HCT116 (cell line): Measurements from ENCODE around the gene ZBTB20. TPM values are rescaled to one million over a fixed set of nuclear protein-coding genes. Genes with fewer than 3 reads are reported as not detected.

ENCODE experiments used
- ATAC-seq: fragments of 200-7000 bp; cut with Tn5 transposase; 2 replicates; pipeline ENCODE4 v1.9.1; 2020; ENCODE audit warnings: mild to moderate bottlenecking, moderate library complexity
- BruUV-seq: library from RNA; stranded (reverse); fragments of 400-500 nt; replicated peaks from 2 replicates; lab custom pipeline; 2021; lab: Mats Ljungman, UMichigan
- CTCF ChIA-PET: fragments of 300-600 bp; sonication (Branson Sonifier 250); formaldehyde crosslinking; loops from one replicate; lab custom pipeline; 2021; ENCODE audit warnings: antibody characterized with exemption; lab: Charles Lee
- POLR2A ChIA-PET: fragments of 300-600, 350-600 bp; sonication (Branson Sonifier 250); formaldehyde crosslinking; loops from one replicate; lab custom pipeline; 2021; ENCODE audit warnings: antibody characterized with exemption; lab: Charles Lee
- RAD21 ChIA-PET, 2 experiments: fragments of 300-600 bp; sonication (Branson Sonifier 250); formaldehyde crosslinking; loops; one replicate each; lab custom pipeline; 2023; ENCODE audit warnings: low total read pairs in 2 of 2; ENCODE audit not compliant: uncharacterized antibody in 2 of 2, unreplicated experiment in 2 of 2, low non-redundant PET in 1 of 2; lab: Charles Lee
- DNase-seq: peaks from one replicate; pipeline ENCODE4 v3.0.0-alpha.2; 2010; ENCODE audit warnings: low read depth, low spot score
- H2AFZ ChIP-seq: fragments of 200-600 bp; shearing (Covaris generic), sonication (generic); 2 replicates; pipeline ENCODE4 v1.6.1; 2017; ENCODE audit warnings: low read depth, mixed run types, mixed read lengths, antibody characterized with exemption, low read length; ENCODE audit not compliant: poor library complexity, severe bottlenecking
- H3K27ac ChIP-seq: 2 replicates; pipeline ENCODE4 v1.5.1; 2012; ENCODE audit warnings: low read depth, low read length
- H3K27me3 ChIP-seq: fragments of 200-600 bp; sonication (generic); 2 replicates; pipeline ENCODE4 v1.6.1; 2016; ENCODE audit warnings: mixed run types, low read length, mixed read lengths; ENCODE audit not compliant: insufficient read depth
- H3K36me3 ChIP-seq, 2 experiments: fragments of 200-500 bp in 1 of 2; fragments of 200-600 bp in 1 of 2; sonication (Bioruptor generic) in 1 of 2; sonication (generic) in 1 of 2; 2 replicates each; pipeline versions ENCODE4 v1.5.1 to v1.6.1; 2014 to 2016; ENCODE audit warnings: low read length in 2 of 2, inconsistent platforms in 1 of 2, mixed read lengths in 1 of 2, mixed run types in 1 of 2; ENCODE audit not compliant: insufficient read depth in 2 of 2, control insufficient read depth in 1 of 2
- H3K4me1 ChIP-seq, 2 experiments: fragments of 200-600 bp in 1 of 2; sonication (generic) in 1 of 2; 2 replicates each; pipeline versions ENCODE4 v1.5.1 to v1.6.1; 2012 to 2017; ENCODE audit warnings: low read length in 2 of 2, inconsistent platforms in 1 of 2, mild to moderate bottlenecking in 1 of 2, mixed read lengths in 1 of 2, mixed run types in 1 of 2, moderate library complexity in 1 of 2; ENCODE audit not compliant: insufficient read depth in 2 of 2, control insufficient read depth in 1 of 2
- H3K4me2 ChIP-seq: fragments of 200-600 bp; sonication (generic); 2 replicates; pipeline ENCODE4 v1.6.1; 2017; ENCODE audit warnings: mixed run types, low read length, mixed read lengths
- H3K4me3 ChIP-seq, 2 experiments: fragments of 200-600 bp in 1 of 2; sonication (generic) in 1 of 2; replicated peaks in 1 of 2; 2 replicates each; pipeline ENCODE4 v1.5.1; 2011 to 2016; ENCODE audit warnings: low read length in 2 of 2, control low read depth in 1 of 2, low read depth in 1 of 2, mild to moderate bottlenecking in 1 of 2, mixed read lengths in 1 of 2, mixed run types in 1 of 2
- H3K79me2 ChIP-seq: fragments of 200-600 bp; sonication (generic); 2 replicates; pipeline ENCODE4 v1.6.1; 2017; ENCODE audit warnings: mild to moderate bottlenecking, mixed run types, low read length, moderate library complexity, mixed read lengths; ENCODE audit not compliant: insufficient read depth
- H3K9ac ChIP-seq: fragments of 200-600 bp; sonication (generic); 2 replicates; pipeline ENCODE4 v1.6.1; 2016; ENCODE audit warnings: low read length, mixed read lengths
- H3K9me2 ChIP-seq: fragments of 200-600 bp; sonication (generic), shearing (Covaris generic); 2 replicates; pipeline ENCODE4 v1.6.1; 2017; ENCODE audit warnings: mixed run types, mild to moderate bottlenecking, moderate library complexity; ENCODE audit not compliant: insufficient read depth
- H3K9me3 ChIP-seq, 2 experiments: fragments of 200-500 bp in 1 of 2; fragments of 200-600 bp in 1 of 2; sonication (Bioruptor generic) in 1 of 2; sonication (generic) in 1 of 2; 2 replicates each; pipeline ENCODE4 v1.6.1; 2014 to 2017; ENCODE audit warnings: low read length in 2 of 2, mixed read lengths in 2 of 2, inconsistent platforms in 1 of 2, low read depth in 1 of 2, mild to moderate bottlenecking in 1 of 2, mixed run types in 1 of 2, moderate library complexity in 1 of 2; ENCODE audit not compliant: control insufficient read depth in 1 of 2, insufficient read depth in 1 of 2
- H4K20me1 ChIP-seq: fragments of 200-600 bp; sonication (generic), shearing (Covaris generic); 2 replicates; pipeline ENCODE4 v1.6.1; 2017; ENCODE audit warnings: mixed run types, mild to moderate bottlenecking, moderate library complexity; ENCODE audit not compliant: insufficient read depth
- CEBPB ChIP-seq: IDR thresholded peaks from 2 replicates; pipeline ENCODE4 v1.6.1; 2012; ENCODE audit warnings: low read depth
- EGR1 ChIP-seq: IDR thresholded peaks from 2 replicates; pipeline ENCODE4 v1.6.1; 2012; ENCODE audit warnings: low read depth
- ELF1 ChIP-seq: IDR thresholded peaks from 2 replicates; pipeline ENCODE4 v1.6.1; 2012; ENCODE audit warnings: low read depth, borderline replicate concordance
- EZH2phosphoT487 ChIP-seq: fragments of 200-600 bp; IDR thresholded peaks from 2 replicates; pipeline ENCODE4 v1.6.1; 2018; ENCODE audit warnings: antibody characterized with exemption, borderline replicate concordance
- FOSL1 ChIP-seq: IDR thresholded peaks from 2 replicates; pipeline ENCODE4 v1.6.1; 2012; ENCODE audit warnings: low read depth
- JUND ChIP-seq: IDR thresholded peaks from 2 replicates; pipeline ENCODE4 v1.6.1; 2012
- POLR2A ChIP-seq: IDR thresholded peaks from 2 replicates; pipeline ENCODE4 v1.7.0; 2011; ENCODE audit warnings: borderline replicate concordance; ENCODE audit not compliant: insufficient read depth, insufficient read length; ENCODE audit errors: extremely low read depth
- POLR2AphosphoS5 ChIP-seq: IDR thresholded peaks from 2 replicates; pipeline ENCODE4 v1.6.1; 2011; ENCODE audit warnings: mild to moderate bottlenecking, low read depth, low read length, moderate library complexity
- RAD21 ChIP-seq: IDR thresholded peaks from 2 replicates; pipeline ENCODE4 v1.6.1; 2012; ENCODE audit warnings: low read depth, mild to moderate bottlenecking
- SIN3A ChIP-seq: IDR thresholded peaks from 2 replicates; pipeline ENCODE4 v1.6.1; 2012; ENCODE audit warnings: low read depth
- SP1 ChIP-seq: IDR thresholded peaks from 2 replicates; pipeline ENCODE4 v1.6.1; 2012; ENCODE audit warnings: low read depth
- SRF ChIP-seq: IDR thresholded peaks from 2 replicates; pipeline ENCODE4 v1.6.1; 2012; ENCODE audit warnings: low read depth
- TCF7L2 ChIP-seq: IDR thresholded peaks from 2 replicates; pipeline ENCODE4 v1.7.0; 2011; ENCODE audit warnings: borderline replicate concordance, inconsistent platforms; ENCODE audit not compliant: insufficient read depth, insufficient read length; ENCODE audit errors: extremely low read depth
- YY1 ChIP-seq: IDR thresholded peaks from 2 replicates; pipeline ENCODE4 v1.6.1; 2011; ENCODE audit warnings: low read length, low read depth, moderate library complexity, mild to moderate bottlenecking; ENCODE audit not compliant: insufficient replicate concordance; ENCODE audit errors: extremely low read depth
- ZBTB33 ChIP-seq: IDR thresholded peaks from 2 replicates; pipeline ENCODE4 v1.6.1; 2011; ENCODE audit warnings: mild to moderate bottlenecking, low read length, moderate library complexity; ENCODE audit not compliant: insufficient replicate concordance; ENCODE audit errors: extremely low read depth
- ZFX ChIP-seq: fragments of 450-650 bp; IDR thresholded peaks from 2 replicates; pipeline ENCODE4 v1.6.1; 2017
- intact Hi-C: fragments of 100-400 bp; cut with micrococcal nuclease; formaldehyde crosslinking; loops from 2 replicates; pipeline ENCODE4 v1.10.0; 2022
- total RNA-seq: library from RNA; stranded (reverse); gene quantifications from one replicate; pipeline ENCODE4 v1.2.1, GENCODE V29; 2021; ENCODE audit not compliant: unreplicated experiment
- TF ChIP-seq, protein P1 (sequence below): IDR thresholded peaks from 2 replicates; pipeline ENCODE4 v1.6.1; 2012; ENCODE audit warnings: low read depth
- TF ChIP-seq, protein P2 (sequence below): IDR thresholded peaks from 2 replicates; pipeline ENCODE4 v1.6.1; 2012
- TF ChIP-seq, protein P3 (sequence below), 3 experiments: fragments of 200-600 bp in 1 of 3; sonication (generic) in 1 of 3; IDR thresholded peaks in 2 of 3; conservative IDR thresholded peaks in 1 of 3; 2 replicates each; pipeline ENCODE4 v1.5.1; 2012 to 2017; ENCODE audit warnings: low read depth in 2 of 3, low read length in 2 of 3, antibody characterized with exemption in 1 of 3, borderline replicate concordance in 1 of 3, control low read depth in 1 of 3, mild to moderate bottlenecking in 1 of 3, mixed read lengths in 1 of 3, mixed run types in 1 of 3, moderate library complexity in 1 of 3; ENCODE audit not compliant: insufficient read depth in 1 of 3

Gene ZBTB20
- total RNA-seq, 1 experiment from 2014 or later = 42.1 TPM

GRCh38 chr3:114804099-114804498 is 343.0 kb downstream of the ZBTB20 start (continued):
- TF ChIP-seq, protein P1, sequence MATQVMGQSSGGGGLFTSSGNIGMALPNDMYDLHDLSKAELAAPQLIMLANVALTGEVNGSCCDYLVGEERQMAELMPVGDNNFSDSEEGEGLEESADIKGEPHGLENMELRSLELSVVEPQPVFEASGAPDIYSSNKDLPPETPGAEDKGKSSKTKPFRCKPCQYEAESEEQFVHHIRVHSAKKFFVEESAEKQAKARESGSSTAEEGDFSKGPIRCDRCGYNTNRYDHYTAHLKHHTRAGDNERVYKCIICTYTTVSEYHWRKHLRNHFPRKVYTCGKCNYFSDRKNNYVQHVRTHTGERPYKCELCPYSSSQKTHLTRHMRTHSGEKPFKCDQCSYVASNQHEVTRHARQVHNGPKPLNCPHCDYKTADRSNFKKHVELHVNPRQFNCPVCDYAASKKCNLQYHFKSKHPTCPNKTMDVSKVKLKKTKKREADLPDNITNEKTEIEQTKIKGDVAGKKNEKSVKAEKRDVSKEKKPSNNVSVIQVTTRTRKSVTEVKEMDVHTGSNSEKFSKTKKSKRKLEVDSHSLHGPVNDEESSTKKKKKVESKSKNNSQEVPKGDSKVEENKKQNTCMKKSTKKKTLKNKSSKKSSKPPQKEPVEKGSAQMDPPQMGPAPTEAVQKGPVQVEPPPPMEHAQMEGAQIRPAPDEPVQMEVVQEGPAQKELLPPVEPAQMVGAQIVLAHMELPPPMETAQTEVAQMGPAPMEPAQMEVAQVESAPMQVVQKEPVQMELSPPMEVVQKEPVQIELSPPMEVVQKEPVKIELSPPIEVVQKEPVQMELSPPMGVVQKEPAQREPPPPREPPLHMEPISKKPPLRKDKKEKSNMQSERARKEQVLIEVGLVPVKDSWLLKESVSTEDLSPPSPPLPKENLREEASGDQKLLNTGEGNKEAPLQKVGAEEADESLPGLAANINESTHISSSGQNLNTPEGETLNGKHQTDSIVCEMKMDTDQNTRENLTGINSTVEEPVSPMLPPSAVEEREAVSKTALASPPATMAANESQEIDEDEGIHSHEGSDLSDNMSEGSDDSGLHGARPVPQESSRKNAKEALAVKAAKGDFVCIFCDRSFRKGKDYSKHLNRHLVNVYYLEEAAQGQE = no peak

DNA sequence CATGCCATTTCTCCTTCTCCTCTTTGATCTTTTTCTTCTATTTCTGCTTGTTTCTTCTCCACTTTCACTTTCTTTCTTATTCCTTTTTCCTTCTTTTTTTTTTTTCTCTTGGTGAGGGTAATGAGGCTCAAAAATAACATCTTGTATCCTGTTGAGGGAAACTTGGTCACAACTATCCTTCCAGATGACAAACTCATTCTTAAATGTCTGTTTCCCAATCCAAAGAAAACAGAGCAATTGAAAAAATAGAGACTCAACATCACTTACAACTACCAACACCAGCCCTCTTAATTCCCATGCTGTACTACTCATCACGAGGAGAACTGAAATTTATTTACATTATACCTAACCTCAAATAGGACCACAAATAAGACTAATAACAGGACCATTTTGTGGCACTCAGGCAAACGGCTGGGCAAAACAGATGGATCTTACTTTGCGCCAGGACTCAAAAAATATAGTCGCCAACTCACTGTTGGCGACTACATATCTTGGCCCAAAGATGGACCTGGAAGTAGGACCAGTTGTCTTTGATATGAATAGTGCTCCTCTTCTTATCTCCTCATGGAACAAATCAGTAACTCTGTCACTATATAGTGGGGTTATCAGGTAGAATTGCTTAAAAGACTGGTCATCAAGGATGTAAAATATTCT is 343.9 kb downstream of the ZBTB20 start:
- no TSS peak for BruUV-seq
- Histone ChIP-seq H3K9me3 (no peaks in the 10 kb centered on the region), H4K20me1 (no peaks in the 10 kb centered on the region), H3K9me2 (no peaks in the 10 kb centered on the region), H3K36me3 (no peaks in the 10 kb centered on the region), H3K4me3 (no peak overlapping the region), H3K27ac (no peak overlapping the region), H3K79me2 (no peaks in the 10 kb centered on the region), H3K4me1 (peaks cover 0 to 7% of the 10 kb centered on the region in 2 experiments; a peak in 2 of 4 replicates), H3K4me2 (no peak overlapping the region), H2AFZ (no peak overlapping the region), H3K27me3 (no peaks in the 10 kb centered on the region), H3K9ac (no peak overlapping the region)
- DNase-seq (no peak), ATAC-seq (no peak)
- POLR2A ChIA-PET = no interaction called here
- CTCF ChIA-PET = no interaction called here
- RAD21 ChIA-PET = no interaction called here
- intact Hi-C loops = no loop called here
- no peak for TF ChIP-seq CEBPB
- TF ChIP-seq SP1 = no peak
- no peak for TF ChIP-seq SIN3A
- TF ChIP-seq, protein P2, sequence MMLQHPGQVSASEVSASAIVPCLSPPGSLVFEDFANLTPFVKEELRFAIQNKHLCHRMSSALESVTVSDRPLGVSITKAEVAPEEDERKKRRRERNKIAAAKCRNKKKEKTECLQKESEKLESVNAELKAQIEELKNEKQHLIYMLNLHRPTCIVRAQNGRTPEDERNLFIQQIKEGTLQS = no peak
- no peak for TF ChIP-seq EGR1
- no peak for TF ChIP-seq SRF
- no peak for TF ChIP-seq EZH2phosphoT487
- no peak for TF ChIP-seq JUND
- TF ChIP-seq RAD21 = no peak
- TF ChIP-seq FOSL1 = no peak
- TF ChIP-seq ZFX = no peak
- no peak for TF ChIP-seq YY1
- no peak for TF ChIP-seq POLR2AphosphoS5
- TF ChIP-seq ZBTB33 = no peak
- TF ChIP-seq ELF1 = no peak
- TF ChIP-seq TCF7L2 = no peak
- no peak for TF ChIP-seq POLR2A
- TF ChIP-seq, protein P3, sequence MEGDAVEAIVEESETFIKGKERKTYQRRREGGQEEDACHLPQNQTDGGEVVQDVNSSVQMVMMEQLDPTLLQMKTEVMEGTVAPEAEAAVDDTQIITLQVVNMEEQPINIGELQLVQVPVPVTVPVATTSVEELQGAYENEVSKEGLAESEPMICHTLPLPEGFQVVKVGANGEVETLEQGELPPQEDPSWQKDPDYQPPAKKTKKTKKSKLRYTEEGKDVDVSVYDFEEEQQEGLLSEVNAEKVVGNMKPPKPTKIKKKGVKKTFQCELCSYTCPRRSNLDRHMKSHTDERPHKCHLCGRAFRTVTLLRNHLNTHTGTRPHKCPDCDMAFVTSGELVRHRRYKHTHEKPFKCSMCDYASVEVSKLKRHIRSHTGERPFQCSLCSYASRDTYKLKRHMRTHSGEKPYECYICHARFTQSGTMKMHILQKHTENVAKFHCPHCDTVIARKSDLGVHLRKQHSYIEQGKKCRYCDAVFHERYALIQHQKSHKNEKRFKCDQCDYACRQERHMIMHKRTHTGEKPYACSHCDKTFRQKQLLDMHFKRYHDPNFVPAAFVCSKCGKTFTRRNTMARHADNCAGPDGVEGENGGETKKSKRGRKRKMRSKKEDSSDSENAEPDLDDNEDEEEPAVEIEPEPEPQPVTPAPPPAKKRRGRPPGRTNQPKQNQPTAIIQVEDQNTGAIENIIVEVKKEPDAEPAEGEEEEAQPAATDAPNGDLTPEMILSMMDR (IDR thresholded peaks at IDR 0.05 in 2 of 3, conservative IDR thresholded peaks at IDR 0.05 in 1 of 3; ENCODE audit: borderline replicate concordance in 1 of 3, insufficient read depth in 1 of 3, low read depth in 2 of 3, low read length in 2 of 3) = no peak
